ENCODE measurements around the gene DBN1.

The DBN1 gene

DNA sequence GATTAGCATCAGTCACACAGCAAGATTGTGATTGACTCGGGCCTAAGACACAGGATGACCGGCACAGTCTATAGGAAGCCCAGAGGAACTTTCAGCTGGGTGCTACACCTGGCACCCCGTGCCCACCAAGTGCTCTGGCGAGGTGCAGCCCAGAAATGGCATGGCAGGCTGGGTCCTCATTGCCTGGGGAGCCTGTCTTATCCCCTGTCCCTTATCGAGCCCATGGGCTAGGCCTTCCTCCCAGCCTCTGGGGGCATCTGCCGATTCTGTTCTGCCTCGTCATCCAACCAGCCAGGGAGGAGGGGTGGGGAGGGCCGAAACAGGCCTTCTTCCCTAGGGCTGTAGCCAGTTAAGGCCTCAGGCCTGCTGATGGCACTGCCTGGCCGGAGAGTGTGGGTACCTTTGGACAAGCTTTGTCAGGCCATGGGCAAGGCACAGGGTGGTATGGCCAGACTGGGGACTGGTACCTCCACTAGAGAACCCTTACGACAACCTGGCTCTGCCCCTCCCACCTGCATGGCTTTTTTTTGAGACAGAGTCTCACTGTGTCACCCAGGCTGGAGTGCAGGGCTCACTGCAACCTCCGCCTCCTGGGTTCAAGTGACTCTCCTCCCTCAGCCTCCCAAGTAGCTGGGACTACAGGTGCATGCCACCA lies 45.4 kb downstream of the DBN1 start:
- Histone ChIP-seq H3K27ac (peak overlapping the region; percentile 37 to 85), H3K4me3 (peak overlapping the region; percentile 97)
- TF ChIP-seq, protein P1, sequence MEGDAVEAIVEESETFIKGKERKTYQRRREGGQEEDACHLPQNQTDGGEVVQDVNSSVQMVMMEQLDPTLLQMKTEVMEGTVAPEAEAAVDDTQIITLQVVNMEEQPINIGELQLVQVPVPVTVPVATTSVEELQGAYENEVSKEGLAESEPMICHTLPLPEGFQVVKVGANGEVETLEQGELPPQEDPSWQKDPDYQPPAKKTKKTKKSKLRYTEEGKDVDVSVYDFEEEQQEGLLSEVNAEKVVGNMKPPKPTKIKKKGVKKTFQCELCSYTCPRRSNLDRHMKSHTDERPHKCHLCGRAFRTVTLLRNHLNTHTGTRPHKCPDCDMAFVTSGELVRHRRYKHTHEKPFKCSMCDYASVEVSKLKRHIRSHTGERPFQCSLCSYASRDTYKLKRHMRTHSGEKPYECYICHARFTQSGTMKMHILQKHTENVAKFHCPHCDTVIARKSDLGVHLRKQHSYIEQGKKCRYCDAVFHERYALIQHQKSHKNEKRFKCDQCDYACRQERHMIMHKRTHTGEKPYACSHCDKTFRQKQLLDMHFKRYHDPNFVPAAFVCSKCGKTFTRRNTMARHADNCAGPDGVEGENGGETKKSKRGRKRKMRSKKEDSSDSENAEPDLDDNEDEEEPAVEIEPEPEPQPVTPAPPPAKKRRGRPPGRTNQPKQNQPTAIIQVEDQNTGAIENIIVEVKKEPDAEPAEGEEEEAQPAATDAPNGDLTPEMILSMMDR (IDR thresholded peaks at IDR 0.05): no peak
- DNase-seq (ENCODE audit: low spot score): peak; percentile 73

DNA sequence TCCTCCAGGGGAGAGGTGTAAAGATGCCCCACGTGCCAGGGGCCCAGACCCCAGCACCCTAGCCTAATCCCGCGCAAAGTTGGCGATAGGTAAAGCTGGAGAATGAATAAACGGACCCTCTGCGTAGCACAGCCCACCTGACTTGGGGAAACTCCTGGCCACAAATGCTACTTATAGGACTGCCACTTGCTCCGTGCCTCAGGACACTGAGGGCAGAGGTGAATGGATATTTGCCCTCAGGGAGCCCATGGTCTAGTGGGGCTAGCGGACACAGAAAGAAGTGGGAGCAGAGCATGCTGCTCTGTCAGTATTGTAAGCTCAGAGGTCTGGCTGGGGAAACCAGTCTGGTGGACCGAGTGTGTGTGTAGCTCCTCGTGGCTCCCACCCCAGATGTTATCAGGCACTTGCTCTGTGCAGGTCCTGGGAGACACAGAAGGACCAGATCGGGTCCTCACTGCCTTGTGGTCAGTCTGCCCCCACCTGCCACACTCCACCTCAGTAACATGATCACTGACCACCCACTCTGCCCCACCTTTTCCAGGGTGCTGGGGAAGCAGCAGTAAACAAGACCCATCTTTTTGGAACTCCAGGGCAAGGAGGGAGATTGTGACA lies 46.1 kb downstream of the DBN1 start:
- peak; percentile 71 for DNase-seq (ENCODE audit: low spot score)
- Histone ChIP-seq H3K4me3 (peak overlapping the region; percentile 97), H3K27ac (peak overlapping the region; percentile 85 to 95)
- TF ChIP-seq, protein P1 (IDR thresholded peaks at IDR 0.05): no peak

GRCh38 chr5:177426566-177427210 lies 46.7 kb downstream of the DBN1 start, which contains the start of gene GRK6:
GRK6 (plus strand) TSS chr5:177426676; CDS start chr5:177426846, 170 bp downstream.
- H3K4me3 ChIP-seq: peak within 1 kb of the TSS; percentile 97
- DNase-seq (ENCODE audit: low spot score): peak; percentile 80
- peak within 1 kb of the TSS; percentile 90 to 97 for H3K27ac ChIP-seq
- TF ChIP-seq, protein P1 (IDR thresholded peaks at IDR 0.05): no peak

- Histone ChIP-seq H3K4me3 (peak overlapping the region; percentile 97), H3K27ac (peak overlapping the region; percentile 90 to 97)
- TF ChIP-seq, protein P1 (IDR thresholded peaks at IDR 0.05): no peak
- peak; percentile 100 for DNase-seq (ENCODE audit: low spot score)
Measured at GRCh38 chr5:177425801-177426565, 47.5 kb downstream of the DBN1 start.

- Histone ChIP-seq H3K27ac (peak overlapping the region; percentile 90 to 97), H3K4me3 (peak overlapping the region; percentile 81)
- peak; percentile 68 for DNase-seq (ENCODE audit: low spot score)
- TF ChIP-seq, protein P1 (IDR thresholded peaks at IDR 0.05): no peak
Measured at GRCh38 chr5:177425196-177425800, 48.1 kb downstream of the DBN1 start.

DNA sequence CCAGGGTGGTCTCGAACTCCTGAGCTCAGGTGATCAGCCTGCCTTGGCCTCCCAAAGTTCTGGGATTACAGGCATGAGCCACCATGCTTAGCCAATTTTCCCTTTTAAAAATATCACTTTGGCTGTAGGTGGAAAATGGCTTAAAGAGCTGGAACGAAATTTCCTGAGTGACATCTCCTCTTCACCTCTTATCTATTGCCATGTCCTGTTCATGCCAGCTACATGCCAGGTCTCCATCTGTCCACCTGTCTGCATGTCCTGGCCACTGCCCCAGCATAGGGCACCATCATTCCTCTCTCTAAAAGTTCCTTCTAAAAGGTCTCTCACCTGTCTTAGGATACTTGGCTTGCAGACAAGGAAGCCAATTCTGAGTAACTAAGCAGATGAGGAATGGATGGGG lies 49.8 kb downstream of the DBN1 start:
- no peak overlapping the region for H3K4me3 ChIP-seq
- DNase-seq (ENCODE audit: low spot score): no peak
- no peak overlapping the region for H3K27ac ChIP-seq
- TF ChIP-seq, protein P1 (IDR thresholded peaks at IDR 0.05): no peak

Measured in coronary artery (tissue), 2 donors.